Spleen (tissue), 11 donors: Measurements from ENCODE around the gene SCFD2. TPM values are rescaled to one million over a fixed set of nuclear protein-coding genes. Genes with fewer than 3 reads are reported as not detected.

Source experiments
- DNase-seq: peaks from one replicate; pipeline ENCODE4 v3.0.0-alpha.2; 2020
- H3K27ac ChIP-seq, 8 donors: fragments of 200-600 bp; sonication (generic) in 7 of 8; 1 replicate in 4 of 8; 2 replicates in 4 of 8; pipeline versions ENCODE4 v1.5.0 to v1.8.0; 2016 to 2021; ENCODE audit warnings: inconsistent platforms in 4 of 8, mild to moderate bottlenecking in 4 of 8, moderate library complexity in 1 of 8
- H3K27me3 ChIP-seq, 7 donors: fragments of 200-600 bp; sonication (generic) in 6 of 7; replicated peaks in 1 of 7; 1 replicate in 4 of 7; 2 replicates in 3 of 7; pipeline versions ENCODE4 v1.5.0 to v1.8.0; 2016 to 2021; ENCODE audit warnings: inconsistent platforms in 3 of 7, mild to moderate bottlenecking in 1 of 7
- H3K36me3 ChIP-seq, 6 donors: fragments of 200-600 bp; sonication (generic) in 5 of 6; 1 replicate in 4 of 6; 2 replicates in 2 of 6; pipeline versions ENCODE4 v1.5.0 to v1.8.0; 2016 to 2021; ENCODE audit warnings: inconsistent platforms in 2 of 6
- H3K4me1 ChIP-seq, 6 donors: fragments of 200-600 bp; sonication (generic) in 5 of 6; 1 replicate in 3 of 6; 2 replicates in 3 of 6; pipeline versions ENCODE4 v1.5.0 to v1.8.0; 2016 to 2021; ENCODE audit warnings: inconsistent platforms in 3 of 6
- H3K4me3 ChIP-seq, 8 donors: fragments of 200-600 bp; sonication (generic) in 7 of 8; 1 replicate in 4 of 8; 2 replicates in 4 of 8; pipeline versions ENCODE4 v1.5.0 to v1.8.0; 2016 to 2021; ENCODE audit warnings: inconsistent platforms in 4 of 8, mild to moderate bottlenecking in 4 of 8, moderate library complexity in 2 of 8
- H3K9me3 ChIP-seq, 8 donors: fragments of 200-600 bp; sonication (generic) in 7 of 8; 1 replicate in 4 of 8; 2 replicates in 4 of 8; pipeline versions ENCODE4 v1.5.0 to v1.8.0; 2016 to 2021; ENCODE audit warnings: inconsistent platforms in 4 of 8
- POLR2A ChIP-seq, 3 donors: fragments of 450-650 bp; IDR thresholded peaks; one replicate each; pipeline ENCODE4 v1.5.1; 2017; ENCODE audit warnings: antibody characterized with exemption in 3 of 3, mild to moderate bottlenecking in 1 of 3
- POLR2AphosphoS5 ChIP-seq, 3 donors: sonication (generic); formaldehyde crosslinking; IDR thresholded peaks; one replicate each; pipeline ENCODE4 v1.5.1; 2017; ENCODE audit warnings: antibody characterized with exemption in 3 of 3
- WGBS, 5 donors: extraction: QIAGEN DNeasy Blood & Tissue Kit in 3 of 5; methylation state at CpG; one replicate each; pipeline versions ENCODE4 v1.1.5 to v1.1.7; 2013 to 2018; 5-methylcytosine and 5-hydroxymethylcytosine counted together
- intact Hi-C: fragments of 100-400 bp; cut with DNase I; formaldehyde crosslinking; loops from one replicate; pipeline ENCODE4 v1.15.0; 2023; ENCODE audit warnings: low total_unique reads
- polyA plus RNA-seq, 3 donors: library from polyadenylated mRNA; stranded (reverse); fragments of 200-250 nt; gene quantifications; one replicate each; pipeline ENCODE4 v1.2.1, GENCODE V29; 2013
- total RNA-seq, 7 donors: library from RNA; depleted of rRNA in 3 of 7; stranded (reverse); fragments of >200 nt in 3 of 7; fragmentation: NEBNext Ultra II Directional in 4 of 7; extraction: Animal tissue kit (Norgen Biotek cat#: 25700) in 4 of 7; gene quantifications; one replicate each; pipeline versions ENCODE4 v1.1.0 to v1.2.1, GENCODE V29; 2016 to 2021
- TF ChIP-seq, protein P1 (sequence below), 11 experiments: fragments of 200-600 bp in 7 of 11; fragments of 450-650 bp in 4 of 11; sonication (generic) in 4 of 11; IDR thresholded peaks in 8 of 11; conservative IDR thresholded peaks in 3 of 11; 1 replicate in 7 of 11; 2 replicates in 4 of 11; pipeline versions ENCODE4 v1.4.0 to v1.8.0; 2016 to 2021; ENCODE audit warnings: antibody characterized with exemption in 11 of 11, inconsistent platforms in 4 of 11, mild to moderate bottlenecking in 1 of 11
- donor health status: healthy with polysubstance abuse.
- donor health status: DM: no; HTN: no; CAD: no; lungs with moderate emphysema.
- donor health status: DM: no; HTN: no; CAD: no.
- donor health status: Bipolar disorder and iron deficiency.
- donor health status: healthy.
- donor health status: DM: no; HTN: no; CAD: no.
- donor health status: DM: yes; HTN: yes; CAD: no.

SCFD2 gene
- total and polyA plus RNA-seq, 10 donors: 3.6 to 42.1 (median 21.1) TPM

DNA sequence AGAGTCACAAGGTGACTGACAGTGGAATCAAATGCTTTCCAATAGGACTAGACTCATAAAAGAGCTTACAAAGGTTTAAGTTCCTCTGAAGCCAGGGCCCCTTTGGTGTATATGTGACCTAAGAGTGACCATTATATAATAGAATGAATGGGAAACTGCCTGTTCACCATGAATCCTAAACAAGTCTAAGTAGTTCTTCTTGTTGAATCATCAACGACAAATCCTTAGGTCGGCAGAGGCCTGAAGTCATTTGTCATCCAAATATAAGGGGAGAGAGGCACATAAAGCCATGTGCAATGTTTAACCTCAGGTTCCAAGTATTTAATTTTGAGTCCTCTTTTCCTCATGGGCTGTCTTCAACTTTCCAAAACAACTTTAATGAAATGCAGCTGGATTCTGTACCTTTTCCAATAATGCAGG is 381.4 kb downstream of the SCFD2 start:
- no peak overlapping the region for H3K4me3 ChIP-seq
- H3K27me3 ChIP-seq: no peaks in the 10 kb centered on the region
- H3K27ac ChIP-seq: peak overlapping the region in 6 of 8 donors; percentile 35 to 65 (median 56)
- no peaks in the 10 kb centered on the region for H3K9me3 ChIP-seq
- TF ChIP-seq, protein P1, sequence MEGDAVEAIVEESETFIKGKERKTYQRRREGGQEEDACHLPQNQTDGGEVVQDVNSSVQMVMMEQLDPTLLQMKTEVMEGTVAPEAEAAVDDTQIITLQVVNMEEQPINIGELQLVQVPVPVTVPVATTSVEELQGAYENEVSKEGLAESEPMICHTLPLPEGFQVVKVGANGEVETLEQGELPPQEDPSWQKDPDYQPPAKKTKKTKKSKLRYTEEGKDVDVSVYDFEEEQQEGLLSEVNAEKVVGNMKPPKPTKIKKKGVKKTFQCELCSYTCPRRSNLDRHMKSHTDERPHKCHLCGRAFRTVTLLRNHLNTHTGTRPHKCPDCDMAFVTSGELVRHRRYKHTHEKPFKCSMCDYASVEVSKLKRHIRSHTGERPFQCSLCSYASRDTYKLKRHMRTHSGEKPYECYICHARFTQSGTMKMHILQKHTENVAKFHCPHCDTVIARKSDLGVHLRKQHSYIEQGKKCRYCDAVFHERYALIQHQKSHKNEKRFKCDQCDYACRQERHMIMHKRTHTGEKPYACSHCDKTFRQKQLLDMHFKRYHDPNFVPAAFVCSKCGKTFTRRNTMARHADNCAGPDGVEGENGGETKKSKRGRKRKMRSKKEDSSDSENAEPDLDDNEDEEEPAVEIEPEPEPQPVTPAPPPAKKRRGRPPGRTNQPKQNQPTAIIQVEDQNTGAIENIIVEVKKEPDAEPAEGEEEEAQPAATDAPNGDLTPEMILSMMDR (IDR thresholded peaks at IDR 0.05 in 8 of 11, conservative IDR thresholded peaks at IDR 0.05 in 3 of 11): no peak
- peak in 1 of 3 donors; percentile 26 for TF ChIP-seq POLR2AphosphoS5 (IDR thresholded peaks at IDR 0.05)
- H3K4me1 ChIP-seq: peaks cover 5 to 36% (median 25%) of the 10 kb centered on the region in 6 donors
- no peak for DNase-seq
- intact Hi-C loops: loop anchor here (5.0 kb wide), 1 partner anchor 437 kb away; no protein-coding TSS in a partner anchor
- 35 to 60% (median 40%) methylated on average over 2 of the region's 2 CpGs for WGBS, 5 donors
- H3K36me3 ChIP-seq: no peaks in the 10 kb centered on the region

DNA sequence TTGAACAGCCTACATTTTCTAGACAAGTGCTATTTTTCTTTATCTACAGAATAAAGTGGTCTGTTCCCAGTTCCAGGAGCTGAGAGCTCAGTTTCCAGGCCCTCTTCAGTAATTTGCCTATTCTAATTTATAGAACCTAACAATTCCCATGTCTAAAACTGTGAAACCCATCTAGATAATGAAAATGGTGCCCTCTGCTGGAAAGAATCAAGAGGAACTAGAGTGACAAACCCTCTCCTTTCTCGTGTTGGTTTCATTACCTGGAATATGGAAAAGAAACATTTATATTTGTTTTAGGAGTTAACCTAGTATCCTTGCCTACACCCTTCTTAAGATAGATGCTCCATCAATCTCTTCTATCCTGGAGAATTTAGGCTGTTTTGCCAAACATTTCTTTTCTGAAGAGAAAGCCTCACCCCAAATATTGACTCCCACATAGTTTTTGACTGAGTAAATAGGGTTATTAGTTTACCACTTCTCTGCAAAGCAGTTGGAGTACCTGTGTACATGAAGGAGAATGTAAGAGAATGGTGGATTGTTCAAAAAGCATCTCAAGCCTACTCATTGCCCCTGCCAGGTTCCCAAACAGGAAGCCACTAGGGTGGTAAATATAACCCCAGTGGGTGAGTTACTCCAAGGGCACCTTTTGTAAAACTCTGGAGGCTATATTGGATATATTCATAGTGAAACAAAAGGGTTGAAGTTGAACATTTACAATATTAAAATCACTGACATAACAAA is 382.1 kb downstream of the SCFD2 start:
- Histone ChIP-seq H3K27me3 (no peaks in the 10 kb centered on the region), H3K4me1 (peaks cover 5 to 36% (median 25%) of the 10 kb centered on the region in 6 donors), H3K36me3 (no peaks in the 10 kb centered on the region), H3K9me3 (no peaks in the 10 kb centered on the region), H3K4me3 (no peak overlapping the region), H3K27ac (peak overlapping the region in 6 of 8 donors; percentile 35 to 65 (median 56))
- intact Hi-C loops: loop anchor here (5.0 kb wide), 1 partner anchor 436 kb away; no protein-coding TSS in a partner anchor
- TF ChIP-seq POLR2A (IDR thresholded peaks at IDR 0.05): no peak
- no peak for TF ChIP-seq POLR2AphosphoS5 (IDR thresholded peaks at IDR 0.05)
- TF ChIP-seq, protein P1 (IDR thresholded peaks at IDR 0.05 in 8 of 11, conservative IDR thresholded peaks at IDR 0.05 in 3 of 11): peak; percentile 40 to 76 (median 62)
- 0 to 2% (median 0%) methylated on average over 1 of the region's 1 CpG for WGBS, 5 donors
- DNase-seq: no peak

DNA sequence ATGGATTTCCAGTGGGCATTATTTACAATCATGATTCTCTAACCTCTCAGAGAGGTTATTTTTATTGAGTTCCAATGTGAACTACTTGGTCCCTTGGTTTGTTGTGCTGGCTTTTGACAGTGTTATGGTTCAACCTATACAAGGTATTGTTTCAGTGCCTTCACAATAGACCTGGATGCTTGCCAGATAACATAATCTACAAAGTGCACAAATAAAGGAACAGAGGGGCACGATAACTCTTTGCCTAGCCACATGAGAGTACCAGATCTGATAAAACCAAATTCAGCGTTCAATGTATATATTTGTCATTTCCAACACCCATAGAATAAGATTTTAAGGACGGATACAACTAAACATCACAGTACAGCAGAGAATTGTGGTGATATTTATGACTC is 382.9 kb downstream of the SCFD2 start:
- Histone ChIP-seq H3K27me3 (no peaks in the 10 kb centered on the region), H3K9me3 (no peaks in the 10 kb centered on the region), H3K4me1 (peaks cover 5 to 36% (median 25%) of the 10 kb centered on the region in 6 donors), H3K27ac (peak overlapping the region in 6 of 8 donors; percentile 4 to 65 (median 56)), H3K36me3 (no peaks in the 10 kb centered on the region), H3K4me3 (no peak overlapping the region)
- intact Hi-C loops: loop anchor here (5.0 kb wide), 1 partner anchor 436 kb away; no protein-coding TSS in a partner anchor
- WGBS, 5 donors: 53 to 69% (median 58%) methylated on average over 3 of the region's 3 CpGs
- TF ChIP-seq, protein P1 (IDR thresholded peaks at IDR 0.05 in 8 of 11, conservative IDR thresholded peaks at IDR 0.05 in 3 of 11): peak in 2 of 11 experiments; percentile 2 to 5
- no peak for TF ChIP-seq POLR2AphosphoS5 (IDR thresholded peaks at IDR 0.05)
- DNase-seq: no peak

DNA sequence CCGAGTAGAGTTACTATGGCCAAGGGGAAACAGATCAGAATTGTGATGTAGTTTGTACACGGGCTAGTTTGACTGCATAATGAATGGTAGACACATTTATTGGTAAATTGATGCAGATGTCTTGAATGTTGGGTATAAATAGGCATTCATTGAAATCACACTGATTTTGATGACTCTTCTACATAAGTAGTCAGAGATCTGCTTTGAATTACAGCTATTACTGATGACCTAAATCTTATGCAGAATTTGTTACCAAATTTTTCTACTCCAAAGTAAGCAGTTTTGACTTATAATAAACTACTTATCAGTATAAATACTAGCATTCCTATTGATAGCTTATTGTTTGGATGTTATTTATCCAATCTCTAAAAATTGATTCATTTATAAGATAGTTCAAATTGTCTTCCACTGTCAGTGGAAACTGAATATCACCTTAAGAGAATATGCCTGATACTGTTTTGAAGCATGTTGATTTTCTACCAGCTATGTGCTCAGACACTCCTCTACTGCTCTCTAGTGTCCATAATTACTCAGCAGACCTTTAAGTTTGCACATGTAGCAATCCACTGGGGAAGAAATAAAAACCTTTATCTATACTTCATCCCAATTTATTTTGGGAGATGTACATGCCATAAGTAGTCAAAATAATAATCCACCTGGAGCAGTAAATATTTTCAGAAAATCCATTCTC is 383.5 kb downstream of the SCFD2 start:
- H3K9me3 ChIP-seq: no peaks in the 10 kb centered on the region
- 70 to 85% (median 76%) methylated on average over 2 of the region's 2 CpGs for WGBS, 5 donors

More for the DNA sequence above, 383.5 kb downstream of the SCFD2 start:
- H3K27me3 ChIP-seq: no peaks in the 10 kb centered on the region
- DNase-seq: no peak
- H3K4me1 ChIP-seq: peaks cover 5 to 36% (median 25%) of the 10 kb centered on the region in 6 donors
- H3K27ac ChIP-seq: peak overlapping the region in 1 of 8 donors; percentile 29
- H3K4me3 ChIP-seq: no peak overlapping the region
- H3K36me3 ChIP-seq: no peaks in the 10 kb centered on the region
- TF ChIP-seq, protein P1 (IDR thresholded peaks at IDR 0.05 in 8 of 11, conservative IDR thresholded peaks at IDR 0.05 in 3 of 11): peak in 9 of 11 experiments; percentile 6 to 49 (median 41)
- TF ChIP-seq POLR2AphosphoS5 (IDR thresholded peaks at IDR 0.05): no peak
- no peak for TF ChIP-seq POLR2A (IDR thresholded peaks at IDR 0.05)
- intact Hi-C loops: loop anchor here (5.0 kb wide), 1 partner anchor 435 kb away; no protein-coding TSS in a partner anchor
